Natural killer cell (primary cell): Measurements from ENCODE around the gene RFTN2. TPM values are rescaled to one million over a fixed set of nuclear protein-coding genes. Genes with fewer than 3 reads are reported as not detected.
"Not testable (repeated sequence)": the region's sequence is repeated elsewhere in the genome, so short reads cannot be mapped to it uniquely, and the experiment has no call there.

Source experiments
- ATAC-seq, 3 donors: fragments of 150-1000 bp in 2 of 3; fragments of 200-7000 bp in 1 of 3; cut with Tn5 transposase; 1 replicate in 1 of 3; 2 replicates in 2 of 3; pipeline ENCODE4 v1.10.0; 2021; ENCODE audit warnings: mild to moderate bottlenecking in 2 of 3, moderate library complexity in 2 of 3
- DNase-seq, 2 donors: peaks; one replicate each; pipeline versions ENCODE4 v3.0.0 to v3.0.0-alpha.2; 2013 to 2021; ENCODE audit warnings: mixed read lengths in 1 of 2
- H3K27ac ChIP-seq: one replicate; pipeline ENCODE4 v1.5.1; 2013; ENCODE audit warnings: mild to moderate bottlenecking, low read length
- H3K27me3 ChIP-seq: one replicate; pipeline ENCODE4 v1.6.1; 2013; ENCODE audit warnings: low read length; ENCODE audit not compliant: control insufficient read depth, insufficient read depth
- H3K36me3 ChIP-seq: one replicate; pipeline ENCODE4 v1.6.1; 2013; ENCODE audit warnings: low read length; ENCODE audit not compliant: control insufficient read depth, insufficient read depth
- H3K4me1 ChIP-seq: one replicate; pipeline ENCODE4 v1.6.1; 2013; ENCODE audit warnings: low read length; ENCODE audit not compliant: control insufficient read depth, insufficient read depth
- H3K4me3 ChIP-seq: one replicate; pipeline ENCODE4 v1.5.1; 2013; ENCODE audit warnings: low read length
- H3K9me3 ChIP-seq: one replicate; pipeline ENCODE4 v1.6.1; 2013; ENCODE audit warnings: low read length; ENCODE audit not compliant: control insufficient read depth, insufficient read depth
- H3K27ac Mint-ChIP-seq, 2 donors: one replicate each; pipeline ENCODE4 v1.8.0; 2022; ENCODE audit warnings: mild to moderate bottlenecking in 2 of 2, mixed read lengths in 2 of 2, moderate library complexity in 1 of 2
- H3K27me3 Mint-ChIP-seq, 2 donors: one replicate each; pipeline ENCODE4 v1.8.0; 2022; ENCODE audit warnings: low read depth in 2 of 2, mixed read lengths in 2 of 2
- H3K36me3 Mint-ChIP-seq: one replicate; pipeline ENCODE4 v1.8.0; 2022; ENCODE audit warnings: mixed read lengths
- H3K4me1 Mint-ChIP-seq, 2 donors: one replicate each; pipeline ENCODE4 v1.8.0; 2022; ENCODE audit warnings: mixed read lengths in 2 of 2
- H3K4me3 Mint-ChIP-seq: one replicate; pipeline ENCODE4 v1.8.0; 2022; ENCODE audit warnings: mild to moderate bottlenecking, moderate library complexity, mixed read lengths
- H3K9me3 Mint-ChIP-seq, 2 donors: one replicate each; pipeline ENCODE4 v1.8.0; 2022; ENCODE audit warnings: mixed read lengths in 2 of 2
- CTCF ChIP-seq: fragments of 200-600 bp; IDR thresholded peaks from one replicate; pipeline ENCODE4 v1.8.0; 2022; ENCODE audit warnings: antibody characterized with exemption
- WGBS: methylation state at CpG from one replicate; pipeline ENCODE4 v1.1.7; 2013; ENCODE audit warnings: missing lambda C conversion rate; ENCODE audit not compliant: insufficient coverage; 5-methylcytosine and 5-hydroxymethylcytosine counted together
- intact Hi-C: fragments of 100-400 bp; cut with micrococcal nuclease; formaldehyde crosslinking; loops from one replicate; pipeline ENCODE4 v1.14.2; 2022
- total RNA-seq, 4 donors: library from RNA; stranded (reverse); fragments of 120-200 nt in 1 of 4; gene quantifications; one replicate each; pipeline versions ENCODE4 v1.2.3 to v1.2.4, GENCODE V29; 2013 to 2022

The RFTN2 gene
- total RNA-seq, 3 donors from 2014 or later (not counting 1 experiment from before 2014, with no cell fraction given): not detected

DNA sequence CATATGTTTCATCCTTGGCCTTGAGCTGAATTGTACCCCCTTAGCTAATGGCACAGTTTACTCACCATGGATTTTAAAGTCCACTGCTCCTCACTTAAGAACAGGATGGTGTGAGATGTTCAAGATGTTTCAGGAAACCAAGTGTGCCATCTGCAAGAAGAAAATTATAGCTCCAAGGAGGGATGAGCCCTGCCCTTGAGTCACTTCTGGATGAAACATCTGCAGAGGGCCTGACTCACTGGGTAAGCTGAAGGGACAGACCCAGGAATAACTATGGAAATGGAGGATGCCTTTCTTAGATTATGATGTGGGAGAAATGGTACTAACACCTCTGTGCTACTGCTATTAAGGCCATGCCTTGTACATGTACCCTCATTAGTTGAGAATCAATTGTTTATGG, 36.2 kb upstream of the RFTN2 start:
- no peak for TF ChIP-seq CTCF
- H3K27me3 Mint-ChIP-seq: no peaks in the 10 kb centered on the region
- no peaks in the 10 kb centered on the region for H3K9me3 Mint-ChIP-seq
- no peak overlapping the region for H3K4me3 Mint-ChIP-seq
- no peaks in the 10 kb centered on the region for H3K36me3 Mint-ChIP-seq
- peaks cover 39 to 41% of the 10 kb centered on the region in 2 donors for H3K4me1 Mint-ChIP-seq
- Histone ChIP-seq H3K9me3 (no peaks in the 10 kb centered on the region), H3K4me1 (peaks cover 9% of the 10 kb centered on the region), H3K27me3 (no peaks in the 10 kb centered on the region), H3K27ac (no peak overlapping the region), H3K36me3 (peaks cover 7% of the 10 kb centered on the region), H3K4me3 (no peak overlapping the region)
- no peak for DNase-seq
- intact Hi-C loops: no loop called here
- no peak overlapping the region for H3K27ac Mint-ChIP-seq
- no peak for ATAC-seq

- no peaks in the 10 kb centered on the region for H3K36me3 Mint-ChIP-seq
- Histone ChIP-seq H3K27ac (no peak overlapping the region), H3K27me3 (no peaks in the 10 kb centered on the region), H3K4me1 (peaks cover 20% of the 10 kb centered on the region), H3K4me3 (no peak overlapping the region), H3K36me3 (peaks cover 7% of the 10 kb centered on the region), H3K9me3 (no peaks in the 10 kb centered on the region)
- H3K4me1 Mint-ChIP-seq: peaks cover 49% of the 10 kb centered on the region in 2 donors
- no peak overlapping the region for H3K4me3 Mint-ChIP-seq
- no peak for ATAC-seq
- intact Hi-C loops: no loop called here
- no peaks in the 10 kb centered on the region for H3K9me3 Mint-ChIP-seq
- TF ChIP-seq CTCF: no peak
- H3K27me3 Mint-ChIP-seq: no peaks in the 10 kb centered on the region
- no peak overlapping the region for H3K27ac Mint-ChIP-seq
- DNase-seq: no peak
Measured at GRCh38 chr2:197710424-197711042, 35.1 kb upstream of the RFTN2 start.

- H3K27me3 ChIP-seq, H3K9me3 Mint-ChIP-seq, H3K36me3 ChIP-seq, H3K4me3 ChIP-seq, H3K36me3 Mint-ChIP-seq, H3K4me3 Mint-ChIP-seq, H3K27me3 Mint-ChIP-seq, ATAC-seq, H3K27ac ChIP-seq, DNase-seq, H3K9me3 ChIP-seq: not testable (repeated sequence)
- Mint-ChIP-seq H3K27ac (peak overlapping the region in 1 of 2 donors; percentile 7), H3K4me1 (peaks cover 55% of the 10 kb centered on the region in 2 donors)
- H3K4me1 ChIP-seq: peaks cover 21% of the 10 kb centered on the region
- intact Hi-C loops: loop anchor here (5.0 kb wide), 1 partner anchor 418 kb away; no protein-coding TSS in a partner anchor
- WGBS: 95% methylated on average over 6 of the region's 7 CpGs
Measured at GRCh38 chr2:197709140-197709539, 33.8 kb upstream of the RFTN2 start.

GRCh38 chr2:197708331-197708730, 32.9 kb upstream of the RFTN2 start:
- DNase-seq (no peak), ATAC-seq (no peak)
- H3K4me3 Mint-ChIP-seq: peak overlapping the region; percentile 36
- TF ChIP-seq CTCF: no peak
- no peaks in the 10 kb centered on the region for H3K9me3 Mint-ChIP-seq
- Histone ChIP-seq H3K36me3 (peaks cover 7% of the 10 kb centered on the region), H3K27me3 (no peaks in the 10 kb centered on the region), H3K9me3 (no peaks in the 10 kb centered on the region), H3K27ac (no peak overlapping the region), H3K4me1 (peaks cover 21% of the 10 kb centered on the region), H3K4me3 (no peak overlapping the region)
- intact Hi-C loops: loop anchor here (5.0 kb wide), 1 partner anchor 419 kb away; no protein-coding TSS in a partner anchor
- H3K4me1 Mint-ChIP-seq: peaks cover 52 to 55% of the 10 kb centered on the region in 2 donors
- H3K27ac Mint-ChIP-seq: no peak overlapping the region
- 64% methylated on average over 2 of the region's 2 CpGs for WGBS
- no peaks in the 10 kb centered on the region for H3K36me3 Mint-ChIP-seq
- H3K27me3 Mint-ChIP-seq: no peaks in the 10 kb centered on the region
